ENCODE measurements around the gene SSTR5.
"Not testable (repeated sequence)": the region's sequence is repeated elsewhere in the genome, so short reads cannot be mapped to it uniquely, and the experiment has no call there.

Gene SSTR5

DNA sequence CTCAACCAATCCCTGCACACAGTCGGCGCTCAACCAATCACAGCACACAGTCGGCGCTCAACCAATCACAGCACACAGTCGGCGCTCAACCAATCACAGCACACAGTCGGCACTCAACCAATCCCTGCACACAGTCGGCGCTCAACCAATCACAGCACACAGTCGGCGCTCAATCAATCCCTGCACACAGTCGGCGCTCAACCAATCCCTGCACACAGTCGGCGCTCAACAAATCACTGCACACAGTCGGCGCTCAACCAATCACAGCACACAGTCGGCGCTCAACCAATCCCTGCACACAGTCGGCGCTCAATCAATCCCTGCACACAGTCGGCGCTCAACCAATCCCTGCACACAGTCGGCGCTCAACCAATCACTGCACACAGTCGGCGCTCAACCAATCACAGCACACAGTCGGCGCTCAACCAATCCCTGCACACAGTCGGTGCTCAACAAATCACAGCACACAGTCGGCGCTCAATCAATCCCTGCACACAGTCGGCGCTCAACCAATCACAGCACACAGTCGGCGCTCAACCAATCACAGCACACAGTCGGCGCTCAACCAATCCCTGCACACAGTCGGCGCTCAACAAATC is 20.2 kb downstream of the SSTR5 start:
- not testable (repeated sequence) for DNase-seq (ENCODE audit: low spot score)

DNA sequence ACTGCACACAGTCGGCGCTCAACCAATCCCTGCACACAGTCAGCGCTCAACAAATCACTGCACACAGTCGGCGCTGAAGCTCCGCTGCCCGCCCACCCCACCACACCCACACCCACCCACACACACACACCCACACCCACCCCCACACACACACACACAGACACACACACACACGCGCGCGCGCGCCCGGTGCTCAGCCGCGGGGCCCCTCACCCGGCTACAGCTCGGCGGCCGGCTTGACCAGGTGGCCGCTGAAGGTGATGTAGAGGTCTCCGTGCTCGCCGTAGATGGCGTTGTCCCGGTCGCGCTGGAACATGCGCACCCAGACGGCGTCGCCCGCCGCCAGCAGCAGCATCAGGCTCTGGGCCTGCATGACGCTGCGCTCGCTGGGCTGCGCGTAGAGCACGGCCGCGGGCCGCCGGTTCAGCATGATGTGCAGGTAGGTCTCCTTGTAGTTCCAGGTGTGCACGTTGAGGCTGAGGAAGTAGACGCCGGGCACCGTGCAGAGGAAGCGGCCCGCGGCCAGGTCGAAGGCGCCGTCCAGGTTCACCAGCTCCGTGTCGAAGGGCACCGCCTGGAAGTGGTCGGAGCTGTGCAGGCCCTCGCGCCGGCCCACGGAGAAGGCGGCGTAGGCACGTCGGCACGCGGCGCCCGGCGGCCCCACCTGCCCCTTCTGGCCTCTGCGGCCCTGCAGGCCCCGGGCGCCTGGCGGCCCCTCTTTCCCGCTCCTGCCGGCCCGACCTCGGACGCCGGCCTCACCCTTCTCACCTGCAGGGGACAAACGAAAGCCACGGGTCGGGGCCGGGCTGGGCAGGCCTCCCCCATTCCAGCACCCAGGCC is 21.0 kb downstream of the SSTR5 start:
- no peak for DNase-seq (ENCODE audit: low spot score)

DNA sequence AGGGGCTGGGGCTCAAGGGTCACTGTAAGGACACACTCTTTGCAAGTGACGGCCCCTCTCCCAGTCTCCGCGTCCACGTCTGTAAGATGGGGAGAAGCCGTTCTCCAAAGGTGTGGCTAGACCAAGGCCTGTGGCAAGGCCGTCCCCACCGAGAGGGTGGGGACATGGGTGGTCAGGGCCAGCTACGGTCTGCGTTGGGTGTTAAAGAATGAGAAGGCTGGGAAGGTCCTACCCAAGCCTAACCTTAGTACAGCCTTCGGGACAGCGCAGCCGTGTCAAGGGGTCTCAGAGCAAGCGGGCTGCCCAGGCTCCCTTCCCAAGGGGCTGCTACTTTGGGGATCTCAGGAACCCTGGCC is 21.6 kb downstream of the SSTR5 start:
- DNase-seq (ENCODE audit: low spot score), result no peak

DNA sequence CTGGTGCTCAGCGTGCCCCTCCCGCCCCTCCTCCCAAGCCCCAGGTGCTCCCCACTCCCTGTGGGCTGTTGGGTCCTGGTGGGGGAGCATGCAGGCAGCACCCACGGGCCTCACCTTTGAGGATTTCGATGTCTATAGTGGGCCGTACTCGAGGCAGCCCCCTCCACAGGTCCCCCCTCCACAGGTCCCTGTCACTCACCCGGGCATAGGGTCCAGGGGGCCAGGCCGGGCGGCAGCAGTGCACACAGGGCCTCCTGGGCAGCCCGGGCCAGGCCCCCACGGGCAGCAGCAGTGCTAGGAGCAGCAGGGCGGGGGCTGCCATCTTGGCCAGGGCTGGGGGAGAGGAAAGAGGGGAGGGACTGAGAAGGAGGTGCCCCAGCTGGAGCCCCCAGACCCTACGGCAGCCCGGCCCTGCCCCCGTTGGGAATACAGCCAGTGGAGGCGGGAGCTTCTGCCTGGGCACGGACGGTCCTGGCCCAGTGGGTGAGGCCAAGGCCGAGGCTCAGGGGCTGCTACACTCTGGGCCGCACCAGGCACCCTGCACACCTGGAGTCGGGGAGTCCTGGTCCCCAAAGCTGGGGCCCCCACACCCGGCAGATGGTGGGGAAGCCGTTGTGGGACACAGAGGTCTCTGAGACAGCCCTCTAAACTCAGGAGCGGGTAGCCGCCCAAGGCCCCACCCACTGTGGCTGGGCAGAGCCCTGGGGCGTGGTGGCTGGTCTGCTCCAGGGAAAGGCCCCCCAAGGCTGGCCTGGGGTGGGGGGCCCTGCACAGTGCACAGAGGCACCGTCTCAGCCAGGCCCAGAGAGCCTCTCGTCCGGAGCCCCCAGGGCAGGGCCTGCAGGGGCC is 22.3 kb downstream of the SSTR5 start:
- no peak for DNase-seq (ENCODE audit: low spot score)

DNA sequence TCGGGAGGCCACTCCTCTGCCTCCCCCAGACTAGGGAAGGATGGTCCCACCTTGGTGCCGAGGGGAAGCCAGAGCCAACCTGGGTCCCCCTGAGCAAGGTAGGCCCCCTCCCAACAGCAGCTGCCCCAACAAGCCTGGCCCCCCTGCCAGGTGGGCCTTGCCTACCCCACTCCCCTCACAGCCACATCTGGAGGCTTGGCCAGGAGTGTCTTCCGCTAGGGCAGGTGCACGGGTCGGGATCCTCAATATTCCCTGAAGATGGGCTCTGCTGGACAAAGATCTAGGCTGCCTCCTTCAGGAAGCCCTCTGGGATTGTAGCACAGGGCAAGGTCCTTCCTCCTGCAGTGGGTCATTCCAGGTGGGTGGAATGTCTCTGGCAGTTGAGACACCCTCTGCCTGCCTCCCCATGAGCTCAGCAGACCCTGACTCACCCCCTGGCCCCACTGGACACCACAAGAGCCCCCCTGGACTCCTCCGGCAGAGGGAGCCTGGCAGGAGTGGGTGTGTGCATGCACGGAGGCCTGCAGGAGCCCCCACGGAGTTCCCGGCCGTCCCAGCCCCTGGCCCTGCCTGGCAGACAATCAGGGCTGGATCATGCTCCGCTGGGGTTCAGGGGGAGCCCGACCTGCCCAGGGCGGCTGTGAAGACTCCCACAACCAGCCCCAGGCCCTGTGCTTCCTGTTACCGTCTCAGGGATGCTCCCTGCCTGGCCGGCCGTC is 23.1 kb downstream of the SSTR5 start:
- DNase-seq (ENCODE audit: low spot score), result no peak

DNA sequence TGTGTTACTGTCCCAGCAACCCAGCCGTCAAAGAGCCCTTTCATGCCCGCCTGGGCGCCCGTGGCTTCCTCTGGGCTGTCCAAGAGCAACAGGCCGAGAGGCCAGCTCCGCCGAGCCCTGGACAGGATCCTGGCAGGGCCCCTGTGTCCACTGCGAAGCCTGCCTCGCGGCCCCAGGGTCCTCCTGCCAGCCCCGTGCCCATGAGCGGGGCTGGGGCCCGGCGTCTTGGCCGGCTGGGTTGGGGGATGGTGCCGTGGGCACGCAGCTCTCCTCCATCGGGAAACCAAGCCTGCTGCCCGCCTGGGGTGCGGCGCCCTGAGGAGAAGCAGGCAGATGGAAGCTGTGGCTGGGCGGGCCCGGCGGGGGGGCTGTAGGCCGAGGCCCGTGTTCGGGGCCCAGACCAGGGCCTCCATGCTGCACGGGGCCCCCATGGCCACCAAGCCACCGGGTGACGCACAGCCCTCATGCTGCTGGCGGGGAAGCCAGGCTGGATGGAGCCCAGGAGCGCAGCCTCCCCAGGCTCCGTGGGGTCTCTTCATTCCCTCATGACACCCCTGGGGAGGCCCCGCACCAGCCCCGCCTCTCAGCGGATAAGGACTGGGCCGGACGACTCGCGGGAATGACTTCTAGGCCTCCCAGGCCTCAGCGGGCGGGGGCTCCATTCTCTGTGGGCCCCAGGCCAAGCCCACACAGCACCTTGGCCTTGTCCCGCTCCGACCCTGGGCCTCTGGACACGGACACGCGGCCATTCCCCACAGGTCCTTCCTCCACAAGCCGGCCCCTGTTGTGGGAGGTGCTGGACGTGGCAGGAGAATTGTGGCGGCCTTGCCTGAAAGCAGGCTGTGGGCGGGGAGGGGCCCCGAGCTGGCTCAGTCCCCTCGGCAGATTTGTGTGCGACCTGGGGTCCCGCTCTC is 23.9 kb downstream of the SSTR5 start, which contains the start of gene C1QTNF8:
TSS of gene C1QTNF8 (minus strand) at position 76 of the 914 bp plus-strand sequence. CDS start 1,322 bp downstream, outside the sequence.
- DNase-seq (ENCODE audit: low spot score), result no peak

DNA sequence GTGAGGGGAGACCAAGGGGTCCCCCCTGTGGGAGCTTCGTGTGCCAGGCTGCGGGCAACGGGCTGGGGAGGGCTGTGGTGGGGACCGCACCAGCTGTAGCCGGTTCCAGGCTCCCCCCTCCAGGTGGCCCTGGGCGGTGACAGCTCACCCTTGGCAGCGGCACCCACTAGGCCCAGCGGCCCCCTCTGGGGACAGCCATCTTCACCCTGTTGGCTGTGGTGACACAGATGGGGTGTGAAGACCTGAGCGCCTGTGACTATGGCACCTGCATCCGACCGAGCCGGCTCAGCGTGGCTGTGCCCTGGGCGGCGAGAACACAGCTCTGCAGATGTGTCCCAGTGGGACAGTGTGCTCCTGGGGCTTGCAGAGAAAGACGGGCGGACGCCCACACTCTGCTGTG is 24.6 kb downstream of the SSTR5 start:
- DNase-seq (ENCODE audit: low spot score), result no peak

DNA sequence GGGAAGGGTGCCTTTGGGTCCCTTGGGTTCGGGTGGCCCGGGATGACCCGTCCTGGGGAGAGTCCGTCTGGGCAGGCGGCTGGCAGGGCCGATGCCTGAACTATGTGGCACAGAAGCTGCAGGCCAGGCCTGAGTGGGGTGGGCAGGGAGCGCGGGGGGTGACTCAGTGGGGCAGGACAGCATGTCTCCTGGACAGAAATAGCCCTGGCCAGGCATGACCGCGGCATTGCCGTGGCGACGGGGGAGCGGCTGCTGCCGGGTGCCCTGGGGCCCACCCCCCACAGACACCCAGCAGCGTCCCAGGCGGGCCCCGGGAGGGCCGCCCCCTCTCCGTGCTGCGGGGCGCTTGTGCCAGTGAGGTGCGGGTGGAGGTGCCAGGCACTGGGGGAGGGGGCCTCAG is 25.3 kb downstream of the SSTR5 start:
- peak; percentile 70 for DNase-seq (ENCODE audit: low spot score)

DNA sequence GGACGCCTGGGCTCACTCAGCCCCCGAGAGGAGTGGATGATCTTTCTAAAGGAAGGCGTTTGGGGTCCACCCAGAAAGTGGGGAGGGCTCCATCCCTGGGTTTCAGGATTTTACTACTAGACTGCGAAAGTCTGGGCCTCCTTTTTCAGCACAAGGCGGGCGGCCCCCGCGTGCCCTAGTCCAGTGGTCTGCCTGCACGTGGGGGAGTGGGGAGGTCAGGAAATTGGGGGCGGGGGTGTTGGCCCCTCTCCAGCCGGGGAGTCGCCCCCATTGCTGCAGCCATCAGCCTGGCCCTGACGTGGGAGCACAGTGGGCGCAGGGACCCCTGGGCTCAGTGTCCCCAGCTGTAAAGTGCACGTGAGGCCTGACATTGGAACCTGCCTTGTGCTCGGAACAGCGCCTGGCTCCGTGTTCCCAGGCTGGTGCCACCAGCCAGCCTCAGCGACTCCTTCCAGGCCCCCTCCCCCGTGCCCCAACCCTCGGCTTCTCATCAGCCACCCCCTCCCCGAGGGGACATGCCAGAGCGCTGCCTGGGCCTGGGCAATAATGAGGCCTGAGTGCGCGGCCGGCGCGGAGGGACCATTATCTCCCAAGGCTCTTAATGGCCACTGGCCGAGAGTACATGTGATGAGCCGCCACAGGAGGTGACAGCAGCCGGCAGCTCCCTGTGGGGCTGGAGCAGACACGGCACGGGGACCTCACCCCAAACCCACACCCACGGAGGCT is 25.9 kb downstream of the SSTR5 start:
- no peak for DNase-seq (ENCODE audit: low spot score)

DNA sequence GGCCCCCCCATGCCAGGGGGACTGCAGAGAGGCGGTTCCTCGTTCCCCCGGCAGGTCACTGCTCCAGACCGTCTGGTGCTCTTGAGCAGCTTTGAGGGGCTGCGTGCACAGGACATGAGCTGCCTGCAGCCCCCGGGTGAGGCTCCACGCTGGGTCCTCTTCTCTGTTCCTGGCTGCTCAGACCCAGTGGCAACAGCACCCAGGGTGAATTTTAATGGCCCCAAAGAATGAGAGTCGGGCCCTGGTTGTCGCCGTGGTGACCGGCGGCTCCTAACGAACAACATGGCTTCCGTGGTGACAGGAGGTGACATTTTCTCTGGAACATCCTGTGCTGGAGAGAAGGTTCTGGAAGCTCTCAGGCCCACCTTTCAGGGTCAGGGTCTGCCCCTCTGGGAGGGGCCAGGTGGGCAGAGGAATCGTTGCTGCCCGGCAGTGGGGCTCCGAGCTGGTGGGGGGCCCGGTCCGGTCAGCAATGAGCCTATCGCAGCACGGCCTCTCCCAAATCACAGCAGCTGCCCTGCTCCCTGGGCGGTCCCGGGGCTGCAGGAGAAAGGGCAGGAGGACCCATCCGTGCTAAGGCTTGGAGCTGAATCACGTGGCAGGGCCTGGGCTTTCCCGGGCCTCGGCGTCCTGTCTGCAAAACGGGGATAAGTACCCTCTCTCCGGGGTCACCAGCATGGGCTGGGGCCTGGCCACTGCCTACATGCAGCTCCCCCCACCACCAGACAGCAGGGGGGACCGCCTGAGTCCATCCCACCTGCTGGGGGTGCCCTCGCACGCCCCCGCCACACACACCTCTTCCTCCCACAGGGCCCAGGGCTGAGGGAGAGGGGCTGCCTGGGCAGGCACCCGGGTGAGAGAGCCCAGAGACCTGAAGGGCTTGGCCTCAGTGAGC is 26.9 kb downstream of the SSTR5 start:
- DNase-seq (ENCODE audit: low spot score), result no peak

DNA sequence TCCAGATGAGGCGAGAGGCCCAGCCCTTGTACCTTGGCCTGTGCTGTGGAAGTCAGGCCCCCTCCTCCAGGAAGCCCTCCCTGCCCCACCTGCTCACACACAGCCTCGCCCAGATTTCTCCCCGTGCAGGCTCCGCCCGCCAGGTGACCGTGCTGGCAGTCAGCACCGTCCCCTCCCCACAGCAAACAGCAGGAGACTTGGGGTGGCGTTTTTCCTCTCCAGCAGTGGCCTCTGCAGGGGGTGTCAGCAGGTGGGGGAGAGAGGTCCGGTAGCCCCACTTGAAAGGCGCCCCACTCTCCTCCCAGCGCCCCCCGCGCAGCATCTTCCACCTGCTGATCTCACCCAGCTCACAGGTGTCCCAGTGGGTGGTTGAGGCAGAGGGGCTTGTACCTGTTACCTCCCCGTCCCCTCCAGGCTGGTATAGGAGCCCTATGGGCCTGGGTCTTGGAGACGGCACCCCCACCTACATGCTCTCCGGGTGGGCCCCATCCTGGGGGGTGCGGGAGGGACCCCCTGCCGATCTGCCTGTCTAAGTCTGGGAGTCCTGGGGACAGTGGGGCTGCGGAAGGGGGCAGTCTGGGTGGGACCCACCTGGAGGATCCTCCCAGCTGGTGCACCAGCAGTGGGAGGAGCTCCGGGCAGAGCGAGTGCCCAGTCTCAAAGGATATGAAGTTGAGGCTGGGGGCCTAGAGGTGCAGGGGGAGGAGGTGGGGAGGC is 27.7 kb downstream of the SSTR5 start:
- no peak for DNase-seq (ENCODE audit: low spot score)

DNA sequence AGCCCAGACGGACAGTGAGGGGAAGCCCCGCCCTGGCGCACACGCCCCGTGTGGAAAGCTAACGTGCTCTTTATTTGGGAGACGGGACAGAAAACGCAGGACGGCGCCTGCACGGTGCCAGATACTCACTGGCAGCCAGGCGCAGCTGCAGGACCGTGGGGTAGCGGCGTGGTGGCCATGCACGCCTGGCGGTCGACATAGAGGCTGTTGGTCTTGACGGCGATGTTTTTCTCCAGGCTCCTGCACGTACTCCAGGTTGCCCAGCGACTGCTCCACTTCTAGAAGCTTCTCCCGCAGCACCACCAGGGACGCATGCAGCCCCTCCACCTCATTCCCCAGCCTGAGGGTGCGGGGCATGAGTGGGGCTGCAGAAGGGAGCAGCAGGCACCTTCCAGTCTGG is 28.6 kb downstream of the SSTR5 start:
- no peak for DNase-seq (ENCODE audit: low spot score)

DNA sequence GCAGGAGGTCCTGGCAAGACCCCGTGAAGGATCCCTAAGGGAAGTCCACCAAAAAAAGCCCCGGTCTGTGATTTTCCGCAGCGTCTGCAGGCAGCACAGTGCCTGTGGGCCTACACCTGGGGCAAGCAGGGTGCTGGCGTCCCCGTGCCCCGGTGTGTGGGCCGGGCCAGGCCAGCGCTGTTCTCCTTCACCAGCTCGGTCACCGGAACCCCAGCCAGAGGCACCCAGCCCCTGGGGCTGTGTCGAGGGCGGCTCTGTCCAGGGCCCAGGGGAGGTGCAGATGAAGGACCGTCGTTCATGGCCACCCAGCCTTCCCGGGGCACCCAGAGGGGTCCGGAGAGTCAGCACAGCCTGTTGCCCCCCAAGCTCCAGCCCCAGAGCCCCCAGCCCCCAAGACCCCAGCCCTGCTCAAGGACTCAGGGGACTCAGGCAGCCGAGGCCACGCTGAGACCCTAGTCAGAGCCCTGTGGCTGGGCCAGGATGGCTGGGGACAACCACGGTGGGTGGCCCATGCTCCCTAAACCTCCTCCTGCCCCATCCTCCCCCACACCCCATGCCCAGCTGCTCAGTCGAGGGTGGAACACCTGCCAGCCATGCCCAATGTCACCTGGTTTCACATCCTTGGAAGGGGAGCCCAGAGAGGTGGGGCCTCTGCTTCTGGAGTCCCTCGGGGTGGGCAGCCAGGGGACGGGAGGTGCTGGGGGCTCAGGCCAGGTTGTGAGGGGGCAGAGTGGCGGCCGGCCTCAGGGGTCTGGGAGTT is 29.2 kb downstream of the SSTR5 start:
- no peak for DNase-seq (ENCODE audit: low spot score)

DNA sequence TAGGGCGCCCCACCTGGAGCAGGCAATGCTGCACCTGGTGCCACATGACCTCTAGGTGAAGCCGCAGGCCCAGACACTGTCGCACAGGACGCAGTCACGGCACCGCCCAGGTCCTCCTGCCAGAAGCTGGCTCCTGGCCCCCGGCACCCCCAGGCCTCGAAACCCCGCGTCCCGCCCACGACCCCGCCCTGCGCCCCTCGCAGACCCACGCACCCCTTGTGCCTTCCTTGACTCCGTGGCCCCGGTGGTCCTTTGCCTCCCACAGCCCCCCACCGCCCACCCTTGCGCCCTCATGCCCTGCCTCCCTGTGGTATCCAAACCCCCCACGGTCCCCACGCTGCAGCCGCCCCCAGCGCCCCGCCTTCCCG is 29.8 kb downstream of the SSTR5 start:
- no peak for DNase-seq (ENCODE audit: low spot score)

DNA sequence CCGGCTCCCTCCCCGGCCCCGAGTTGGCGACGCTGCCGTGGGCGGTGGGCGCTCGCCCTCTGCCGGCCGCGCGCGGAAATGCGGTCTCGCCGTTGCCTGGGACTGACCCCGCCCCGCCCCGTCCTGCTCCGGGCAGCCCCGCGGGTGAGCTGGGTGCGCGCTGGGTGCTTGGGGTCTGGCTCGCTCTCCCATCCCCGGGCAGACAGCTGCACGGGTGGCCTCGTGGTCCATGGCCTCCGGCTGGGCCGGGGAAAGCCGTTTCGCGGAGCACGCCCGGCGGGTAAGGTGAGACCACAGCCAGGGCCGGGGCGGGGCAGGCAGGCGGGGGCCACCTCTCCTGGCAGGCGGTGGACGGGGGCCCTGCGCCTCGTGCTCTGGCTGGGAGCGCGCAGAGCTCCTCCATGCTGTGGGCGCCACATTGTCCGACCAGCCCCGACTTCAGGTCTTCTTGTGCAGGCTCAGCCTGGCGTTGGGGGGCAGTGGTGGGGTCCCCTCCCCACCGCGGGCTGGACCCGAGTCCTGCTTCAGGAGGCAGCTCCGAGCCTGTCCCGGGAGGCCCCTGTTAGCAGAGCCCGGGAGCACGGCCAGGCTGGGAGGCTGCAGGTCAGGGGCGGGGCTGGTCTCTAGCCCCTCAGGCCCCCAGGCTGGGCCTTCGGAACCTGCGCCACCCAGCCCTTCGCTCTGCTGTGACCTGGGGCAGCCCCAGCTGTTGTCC is 30.5 kb downstream of the SSTR5 start:
- peak; percentile 91 for DNase-seq (ENCODE audit: low spot score)

DNA sequence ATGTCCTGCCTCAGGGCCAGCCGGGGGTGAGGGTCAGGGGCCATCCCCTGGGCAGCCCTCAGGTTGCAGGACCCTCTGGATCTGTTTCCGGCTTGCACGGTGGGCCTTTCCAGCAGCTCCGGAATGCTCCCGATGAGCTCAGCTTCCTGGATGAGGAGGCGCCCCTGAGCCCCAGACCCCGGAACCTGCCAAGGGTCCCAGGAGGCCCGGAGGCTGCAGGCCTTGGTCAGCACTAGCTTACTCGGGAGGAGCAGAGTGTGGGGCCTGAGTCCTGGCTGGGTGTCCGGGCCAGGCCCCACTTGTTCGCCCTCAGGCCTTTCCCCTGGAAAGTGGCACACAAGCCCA is 31.1 kb downstream of the SSTR5 start:
- DNase-seq (ENCODE audit: low spot score), result no peak

DNA sequence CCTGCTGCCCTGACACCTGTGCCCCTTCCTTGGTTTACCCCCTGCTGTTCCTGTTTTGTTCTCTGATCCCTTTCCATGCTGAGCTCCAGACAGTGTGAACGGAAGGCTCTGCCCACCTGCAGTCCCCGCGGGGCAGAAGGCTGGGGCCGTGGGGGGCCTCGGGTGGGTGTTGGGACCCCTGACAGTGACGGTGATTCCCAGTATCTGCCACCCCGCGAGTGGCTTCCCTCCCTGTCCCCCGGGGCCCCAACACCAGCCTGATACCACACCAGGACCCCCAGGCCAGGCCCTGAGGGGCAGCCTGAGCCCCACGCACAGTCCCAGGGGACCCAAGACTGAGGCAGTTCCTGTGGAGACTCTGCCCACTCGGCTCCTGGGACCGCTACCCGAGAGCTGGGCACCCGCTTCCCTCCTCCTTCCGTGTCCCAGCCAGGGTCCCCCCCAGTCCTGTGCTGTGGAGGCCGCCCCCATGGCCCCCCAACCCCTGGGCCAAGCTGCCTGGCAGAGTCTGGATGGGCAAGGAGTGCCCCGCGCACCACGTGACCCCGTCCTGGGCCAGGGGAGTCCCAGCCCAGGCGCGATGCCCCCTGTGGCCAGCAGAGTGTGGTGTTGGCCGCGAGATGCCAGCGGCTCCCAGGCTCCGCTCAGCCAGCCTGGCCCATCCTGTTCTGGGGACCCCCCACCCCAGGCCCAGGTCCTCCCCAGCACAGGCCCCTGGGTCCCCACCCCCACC is 33.5 kb downstream of the SSTR5 start:
- peak; percentile 96 for DNase-seq (ENCODE audit: low spot score)

Measured in AG08396 (cell line).